ENCODE data around the gene FAM43B. TPM values are rescaled to one million over a fixed set of nuclear protein-coding genes. Genes with fewer than 3 reads are reported as not detected.
"Not testable (repeated sequence)": the region's sequence is repeated elsewhere in the genome, so short reads cannot be mapped to it uniquely, and the experiment has no call there.

FAM43B gene
- not detected in 2 replicates for total RNA-seq (2014; rRNA removed; shearing (Covaris generic); ENCODE audit: low replicate concordance)

GRCh38 chr1:20551945-20552727, at the start of gene FAM43B:
TSS of gene FAM43B (plus strand) at chr1:20552573. CDS start at chr1:20552974, 401 bp downstream.
- no peak within 1 kb of the TSS for H2AFZ ChIP-seq (ENCODE audit: low read length)
- no peak within 1 kb of the TSS for H3K27ac ChIP-seq (ENCODE audit: low read length)
- H3K27me3 ChIP-seq (ENCODE audit: low read length): no peaks in the 10 kb centered on the region
- no peaks in the 10 kb centered on the region for H3K9me3 ChIP-seq (ENCODE audit: low read length)
- H3K9ac ChIP-seq (ENCODE audit: low read length): no peak within 1 kb of the TSS
- no peaks in the 10 kb centered on the region for H4K20me1 ChIP-seq (ENCODE audit: insufficient read depth, low read depth, low read length)
- no peak within 1 kb of the TSS for H3K4me3 ChIP-seq (ENCODE audit: low read length)
- H3K9me2 ChIP-seq (replicated peaks; ENCODE audit: insufficient read depth, low read length): no peaks in the 10 kb centered on the region
- no peaks in the 10 kb centered on the region for H3K79me2 ChIP-seq (ENCODE audit: low read length)
- H3K4me2 ChIP-seq (ENCODE audit: low read depth, low read length, poor library complexity, severe bottlenecking): no peak within 1 kb of the TSS
- peaks cover 9% of the 10 kb centered on the region for H3K4me1 ChIP-seq (ENCODE audit: low read length)
- no peak for DNase-seq
- H3K36me3 ChIP-seq (ENCODE audit: insufficient read depth, low read length): no peaks in the 10 kb centered on the region

DNA sequence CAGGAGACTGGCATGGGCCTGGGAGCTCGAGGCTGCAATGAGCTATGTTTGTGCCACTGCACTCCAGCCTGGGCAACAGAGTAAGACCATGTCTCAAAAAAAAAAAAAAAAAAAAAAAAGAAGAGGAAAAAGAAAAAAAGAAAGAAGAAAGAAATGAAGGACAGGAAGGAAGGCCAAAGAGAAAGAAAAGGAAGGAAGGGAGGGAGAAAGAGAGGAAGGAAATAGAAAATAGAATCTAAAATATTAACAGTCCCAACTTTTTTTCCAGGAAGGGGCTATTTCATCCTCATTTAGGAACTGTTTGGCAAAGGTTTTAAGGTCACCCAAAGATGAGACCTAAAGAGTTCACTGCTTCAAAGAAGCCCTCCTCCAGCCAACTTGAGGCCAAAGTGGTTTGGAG, 46.9 kb upstream of the FAM43B start:
- no peak overlapping the region for H3K9ac ChIP-seq (ENCODE audit: low read length)
- peaks cover 25% of the 10 kb centered on the region for H3K4me1 ChIP-seq (ENCODE audit: low read length)
- H3K4me2 ChIP-seq (ENCODE audit: low read depth, low read length, poor library complexity, severe bottlenecking): no peak overlapping the region

DNA sequence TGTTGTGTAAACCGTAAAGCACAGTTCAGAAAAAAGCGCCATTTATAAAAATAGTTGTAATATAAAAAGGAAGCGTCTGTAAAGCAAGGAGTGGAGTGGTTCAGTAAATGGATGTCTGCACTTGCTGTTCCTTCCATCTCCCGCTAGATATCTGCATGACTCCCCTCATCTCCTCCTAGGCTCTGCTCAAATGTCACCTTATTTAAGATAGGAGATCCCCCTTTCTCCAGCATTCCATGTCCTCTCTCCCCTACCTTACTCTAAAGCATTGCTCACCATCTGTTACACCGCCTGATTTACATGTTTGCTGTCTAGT, 45.2 kb upstream of the FAM43B start:
- Histone ChIP-seq H3K4me2 (ENCODE audit: low read depth, low read length, poor library complexity, severe bottlenecking) (peak overlapping the region; percentile 88), H4K20me1 (ENCODE audit: insufficient read depth, low read depth, low read length) (peaks cover 11% of the 10 kb centered on the region; the same call in 1 of the 2 replicates), H3K79me2 (ENCODE audit: low read length) (peaks cover 50% of the 10 kb centered on the region), H3K27me3 (ENCODE audit: low read length) (no peaks in the 10 kb centered on the region), H3K9me2 (replicated peaks; ENCODE audit: insufficient read depth, low read length) (0 out of 2 replicates have a peak, but pooled peaks cover 5% of the 10 kb centered on the region), H3K36me3 (ENCODE audit: insufficient read depth, low read length) (peaks cover 9% of the 10 kb centered on the region; the same call in 1 of the 2 replicates), H3K4me3 (ENCODE audit: low read length) (peak overlapping the region; percentile 91), H2AFZ (ENCODE audit: low read length) (no peak overlapping the region), H3K27ac (ENCODE audit: low read length) (no peak overlapping the region), H3K9me3 (ENCODE audit: low read length) (no peaks in the 10 kb centered on the region), H3K4me1 (ENCODE audit: low read length) (peaks cover 33% of the 10 kb centered on the region), H3K9ac (ENCODE audit: low read length) (peak overlapping the region; percentile 88)
- peak; percentile 54 for DNase-seq

More for the DNA sequence above, 46.9 kb upstream of the FAM43B start:
- Histone ChIP-seq H3K79me2 (ENCODE audit: low read length) (peaks cover 50% of the 10 kb centered on the region), H3K9me3 (ENCODE audit: low read length) (no peaks in the 10 kb centered on the region), H3K9me2 (replicated peaks; ENCODE audit: insufficient read depth, low read length) (0 out of 2 replicates have a peak, but pooled peaks cover 5% of the 10 kb centered on the region), H3K27me3 (ENCODE audit: low read length) (no peaks in the 10 kb centered on the region), H2AFZ (ENCODE audit: low read length) (no peak overlapping the region), H4K20me1 (ENCODE audit: insufficient read depth, low read depth, low read length) (peaks cover 17% of the 10 kb centered on the region; the same call in 1 of the 2 replicates), H3K27ac (ENCODE audit: low read length) (no peak overlapping the region), H3K4me3 (ENCODE audit: low read length) (no peak overlapping the region), H3K36me3 (ENCODE audit: insufficient read depth, low read length) (peaks cover 20% of the 10 kb centered on the region; the same call in 1 of the 2 replicates)
- DNase-seq: no peak

- Histone ChIP-seq H3K36me3 (ENCODE audit: insufficient read depth, low read length) (peaks cover 9% of the 10 kb centered on the region; the same call in 1 of the 2 replicates), H3K27ac (ENCODE audit: low read length) (no peak within 1 kb of the TSS), H3K4me3 (ENCODE audit: low read length) (peak within 1 kb of the TSS; percentile 91), H3K4me1 (ENCODE audit: low read length) (peaks cover 35% of the 10 kb centered on the region), H3K4me2 (ENCODE audit: low read depth, low read length, poor library complexity, severe bottlenecking) (peak within 1 kb of the TSS; percentile 88), H2AFZ (ENCODE audit: low read length) (peak within 1 kb of the TSS; percentile 94), H4K20me1 (ENCODE audit: insufficient read depth, low read depth, low read length) (peaks cover 11% of the 10 kb centered on the region; the same call in 1 of the 2 replicates), H3K9ac (ENCODE audit: low read length) (peak within 1 kb of the TSS; percentile 88), H3K27me3 (ENCODE audit: low read length) (no peaks in the 10 kb centered on the region), H3K79me2 (ENCODE audit: low read length) (peaks cover 50% of the 10 kb centered on the region), H3K9me2 (replicated peaks; ENCODE audit: insufficient read depth, low read length) (0 out of 2 replicates have a peak, but pooled peaks cover 5% of the 10 kb centered on the region), H3K9me3 (ENCODE audit: low read length) (no peaks in the 10 kb centered on the region)
- DNase-seq: peak; percentile 98
These were observed 44.6 kb upstream of the FAM43B start, which contains the start of gene MUL1 for GRCh38 chr1:20507564-20508410. TSS of gene MUL1 (minus strand) at chr1:20508151. CDS start at chr1:20508024, 127 bp downstream.

- Histone ChIP-seq H3K9me2 (replicated peaks; ENCODE audit: insufficient read depth, low read length) (0 out of 2 replicates have a peak, but pooled peaks cover 5% of the 10 kb centered on the region), H3K4me1 (ENCODE audit: low read length) (peaks cover 34% of the 10 kb centered on the region), H3K9me3 (ENCODE audit: low read length) (no peaks in the 10 kb centered on the region), H3K79me2 (ENCODE audit: low read length) (peaks cover 44% of the 10 kb centered on the region), H3K4me2 (ENCODE audit: low read depth, low read length, poor library complexity, severe bottlenecking) (peak overlapping the region; percentile 88), H3K9ac (ENCODE audit: low read length) (peak overlapping the region; percentile 88), H2AFZ (ENCODE audit: low read length) (peak overlapping the region; percentile 94), H4K20me1 (ENCODE audit: insufficient read depth, low read depth, low read length) (peaks cover 11% of the 10 kb centered on the region; the same call in 1 of the 2 replicates), H3K36me3 (ENCODE audit: insufficient read depth, low read length) (peaks cover 3% of the 10 kb centered on the region; the same call in 1 of the 2 replicates), H3K27me3 (ENCODE audit: low read length) (no peaks in the 10 kb centered on the region), H3K27ac (ENCODE audit: low read length) (no peak overlapping the region), H3K4me3 (ENCODE audit: low read length) (peak overlapping the region; percentile 91)
- no peak for DNase-seq
These were observed 44.0 kb upstream of the FAM43B start for GRCh38 chr1:20508411-20508771.

GRCh38 chr1:20511518-20512428, 40.6 kb upstream of the FAM43B start:
- Histone ChIP-seq H3K4me1 (ENCODE audit: low read length) (peaks cover 19% of the 10 kb centered on the region), H3K9me3 (ENCODE audit: low read length) (no peaks in the 10 kb centered on the region), H3K4me3 (ENCODE audit: low read length) (no peak overlapping the region), H3K36me3 (ENCODE audit: insufficient read depth, low read length) (no peaks in the 10 kb centered on the region), H3K9me2 (replicated peaks; ENCODE audit: insufficient read depth, low read length) (0 out of 2 replicates have a peak, but pooled peaks cover 5% of the 10 kb centered on the region), H3K79me2 (ENCODE audit: low read length) (peaks cover 11% of the 10 kb centered on the region), H4K20me1 (ENCODE audit: insufficient read depth, low read depth, low read length) (no peaks in the 10 kb centered on the region), H3K27ac (ENCODE audit: low read length) (no peak overlapping the region), H3K4me2 (ENCODE audit: low read depth, low read length, poor library complexity, severe bottlenecking) (no peak overlapping the region), H3K9ac (ENCODE audit: low read length) (no peak overlapping the region), H2AFZ (ENCODE audit: low read length) (no peak overlapping the region), H3K27me3 (ENCODE audit: low read length) (no peaks in the 10 kb centered on the region)
- DNase-seq: no peak

DNA sequence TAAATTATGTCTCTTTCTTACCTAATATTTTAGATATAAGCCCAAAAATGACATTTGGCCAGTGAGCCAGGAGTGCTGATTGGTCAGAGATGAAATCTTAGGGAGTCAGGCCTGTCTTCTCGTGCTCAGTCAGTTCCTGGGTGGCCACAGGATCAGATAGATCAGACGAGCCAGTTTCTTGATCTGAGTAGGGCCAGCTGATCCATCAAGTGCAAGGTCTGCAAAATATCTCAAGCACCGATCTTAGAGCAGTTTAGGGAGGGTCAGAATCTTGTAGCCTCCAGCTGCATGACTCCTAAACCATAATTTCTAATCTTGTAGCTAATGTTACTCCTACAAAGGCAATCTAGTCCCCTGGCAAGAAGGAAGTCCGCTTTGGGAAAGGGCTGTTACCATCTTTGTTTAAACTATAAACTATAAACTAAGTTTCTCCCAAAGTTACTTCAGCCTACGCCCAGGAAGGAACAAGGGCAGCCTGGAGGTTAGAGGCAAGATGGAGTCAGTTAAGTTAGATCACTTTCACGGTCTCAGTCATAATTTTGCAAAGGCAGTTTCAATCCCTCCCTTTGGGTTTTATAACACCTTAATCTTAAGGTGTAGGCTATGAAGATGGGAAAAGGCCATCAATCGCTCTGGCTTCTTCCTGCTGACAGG, 32.6 kb upstream of the FAM43B start:
- H2AFZ ChIP-seq (ENCODE audit: low read length): peak overlapping the region; percentile 62
- not testable (repeated sequence) for H3K36me3 ChIP-seq (ENCODE audit: insufficient read depth, low read length)

More for the DNA sequence above, 32.6 kb upstream of the FAM43B start:
- not testable (repeated sequence) for H3K27ac ChIP-seq (ENCODE audit: low read length); H3K27me3 ChIP-seq (ENCODE audit: low read length); H3K4me2 ChIP-seq (ENCODE audit: low read depth, low read length, poor library complexity, severe bottlenecking); H3K9me2 ChIP-seq (replicated peaks; ENCODE audit: insufficient read depth, low read length); H3K79me2 ChIP-seq (ENCODE audit: low read length); H4K20me1 ChIP-seq (ENCODE audit: insufficient read depth, low read depth, low read length); H3K4me1 ChIP-seq (ENCODE audit: low read length); H3K4me3 ChIP-seq (ENCODE audit: low read length); H3K9ac ChIP-seq (ENCODE audit: low read length); H3K9me3 ChIP-seq (ENCODE audit: low read length); DNase-seq

Data from Karpas-422 (cell line).